Ureter (tissue), 1 donor: ENCODE measurements around the gene GNAS-AS1. TPM values are rescaled to one million over a fixed set of nuclear protein-coding genes. Genes with fewer than 3 reads are reported as not detected.

Source experiments
- DNase-seq: peaks from one replicate; pipeline ENCODE4 v3.0.0-alpha.2; 2020; ENCODE audit warnings: low spot score
- total RNA-seq: library from RNA; stranded (reverse); gene quantifications from one replicate; pipeline ENCODE4 v1.2.4, GENCODE V29; 2023
- donor health status: DM: yes; HTN: yes; CAD: no.

The GNAS-AS1 gene
- total RNA-seq, 1 donor from 2014 or later = 2.4 TPM

GRCh38 chr20:58810116-58810878 lies 40.4 kb downstream of the GNAS-AS1 start:
- DNase-seq = no peak

- DNase-seq = no peak
Measured at GRCh38 chr20:58808271-58809046, 42.2 kb downstream of the GNAS-AS1 start.

DNA sequence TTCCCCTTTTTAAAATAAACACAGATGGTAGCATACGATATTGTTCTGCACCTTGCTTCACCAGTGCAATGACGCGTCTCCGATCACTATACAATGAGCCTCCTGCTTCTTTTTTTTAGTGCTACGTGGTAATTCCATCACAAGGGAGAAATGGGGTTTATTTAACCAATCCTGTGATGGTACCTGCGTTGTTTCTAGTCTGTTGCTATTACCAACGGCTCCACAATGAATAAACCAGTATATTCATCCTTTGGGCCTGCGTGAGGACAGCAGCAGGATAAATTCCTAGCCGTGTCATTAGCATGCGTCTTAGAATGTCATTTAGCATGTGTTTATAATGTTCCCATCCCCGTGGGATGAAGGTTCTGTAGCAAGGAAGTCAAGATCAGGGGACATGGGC lies 42.9 kb downstream of the GNAS-AS1 start:
- no peak for DNase-seq

- DNase-seq = no peak
Measured at GRCh38 chr20:58803533-58803932, 47.2 kb downstream of the GNAS-AS1 start.

GRCh38 chr20:58802061-58802460 lies 48.6 kb downstream of the GNAS-AS1 start:
- DNase-seq = no peak

GRCh38 chr20:58800134-58800871 lies 50.4 kb downstream of the GNAS-AS1 start:
- no peak for DNase-seq

GRCh38 chr20:58797371-58798338 lies 53.0 kb downstream of the GNAS-AS1 start:
- no peak for DNase-seq

GRCh38 chr20:58795923-58796245 lies 54.8 kb downstream of the GNAS-AS1 start:
- DNase-seq = no peak

DNA sequence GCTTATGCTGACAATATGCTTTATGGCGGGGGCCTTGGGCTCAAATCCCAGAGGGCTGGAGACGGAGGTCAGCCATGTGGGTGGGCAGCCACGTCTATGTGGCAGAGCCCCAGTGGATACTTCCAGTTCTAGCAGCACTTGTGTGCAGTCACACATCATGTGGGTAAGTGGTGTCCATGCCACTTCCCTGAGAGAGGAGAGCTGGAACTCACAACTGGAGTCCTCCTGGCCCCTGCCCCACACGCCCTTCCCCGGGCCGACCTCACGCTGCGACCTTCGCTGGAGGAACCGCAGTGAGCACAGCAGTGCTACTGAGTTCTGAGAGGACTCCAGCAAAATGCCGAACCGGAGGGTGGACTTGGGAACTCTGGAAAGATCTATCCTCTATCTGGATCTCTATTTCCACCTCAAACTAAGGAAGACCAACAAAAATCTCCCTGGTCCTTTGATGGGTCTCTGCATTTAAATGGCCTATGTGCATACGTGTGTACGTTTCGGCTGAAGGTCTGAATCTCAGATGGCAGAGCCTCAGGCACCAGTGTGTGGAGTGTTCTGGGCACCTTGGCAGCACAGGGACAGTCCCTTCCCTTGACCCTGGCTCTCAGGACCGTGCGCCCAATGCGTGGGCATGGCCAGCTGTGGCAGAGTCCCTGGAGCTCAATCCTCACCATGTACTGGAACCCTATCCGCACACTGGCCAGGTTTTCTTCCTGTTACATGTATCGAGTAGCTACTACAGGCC lies 55.4 kb downstream of the GNAS-AS1 start:
- DNase-seq = no peak

GRCh38 chr20:58794510-58795180 lies 56.1 kb downstream of the GNAS-AS1 start:
- DNase-seq = no peak

DNA sequence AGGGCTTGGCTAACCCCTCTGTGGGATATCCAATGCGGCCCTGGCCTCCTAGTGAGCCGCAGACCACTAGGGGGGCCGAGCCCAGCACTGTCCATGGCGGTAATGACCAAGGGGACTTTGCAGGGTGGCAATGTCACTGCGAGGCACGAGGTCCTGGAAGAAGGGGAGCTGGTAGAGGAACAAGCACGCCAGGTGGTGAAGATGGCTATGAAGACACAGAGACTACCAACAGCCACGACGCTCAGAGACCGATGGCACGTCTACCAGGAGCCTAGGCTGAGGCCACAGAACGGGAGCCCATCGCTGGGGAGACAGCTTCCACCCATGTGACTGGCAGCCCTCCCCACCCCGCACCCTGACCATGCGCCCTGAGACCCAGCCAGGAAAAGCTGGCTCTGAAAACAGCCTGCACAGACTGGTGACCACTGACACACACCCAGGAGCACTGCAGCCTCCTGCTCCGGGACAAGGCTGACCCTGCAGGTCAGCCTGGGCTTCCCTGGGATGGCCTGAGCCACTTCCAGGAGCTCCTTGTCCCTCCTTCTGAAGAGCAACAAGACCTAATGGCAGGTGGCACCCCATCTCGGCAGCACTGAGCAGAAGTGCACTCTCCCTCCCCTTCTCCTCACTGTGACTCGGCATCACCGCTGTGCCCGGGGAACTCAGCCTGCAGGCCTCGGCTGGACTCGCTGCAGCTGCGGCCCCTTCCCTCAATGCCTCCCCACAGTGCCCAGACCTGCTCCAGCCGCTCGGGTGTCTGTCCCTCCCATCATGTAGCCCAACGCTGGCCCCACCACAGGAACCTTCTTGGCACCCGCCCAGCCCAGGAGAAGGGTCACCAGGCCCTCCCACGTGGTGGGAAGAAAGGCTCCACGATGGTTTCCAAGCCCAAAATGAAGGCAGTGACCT lies 56.9 kb downstream of the GNAS-AS1 start:
- DNase-seq = no peak

GRCh38 chr20:58792426-58792825 lies 58.3 kb downstream of the GNAS-AS1 start:
- DNase-seq = no peak

- no peak for DNase-seq
Measured at GRCh38 chr20:58791286-58791685, 59.4 kb downstream of the GNAS-AS1 start.

DNA sequence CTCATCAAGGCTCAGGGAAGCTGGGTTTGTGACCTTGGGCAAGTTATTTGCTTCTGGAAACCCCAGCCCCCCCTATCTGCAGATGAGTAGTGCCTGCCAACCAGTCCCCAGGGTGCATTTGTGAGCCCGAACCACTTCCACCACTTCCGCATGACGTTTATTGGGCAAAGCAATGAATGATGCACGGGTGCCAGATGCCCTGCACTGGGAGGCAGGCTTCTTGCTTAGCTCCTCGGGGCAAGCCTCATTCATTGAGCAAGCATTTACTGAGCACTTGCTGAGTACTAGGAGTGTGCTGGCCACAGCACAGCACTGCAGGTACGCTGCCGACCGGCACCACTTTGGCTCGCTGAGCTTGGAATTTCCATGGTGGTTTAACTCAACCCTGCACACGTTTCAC lies 60.2 kb downstream of the GNAS-AS1 start:
- no peak for DNase-seq

DNA sequence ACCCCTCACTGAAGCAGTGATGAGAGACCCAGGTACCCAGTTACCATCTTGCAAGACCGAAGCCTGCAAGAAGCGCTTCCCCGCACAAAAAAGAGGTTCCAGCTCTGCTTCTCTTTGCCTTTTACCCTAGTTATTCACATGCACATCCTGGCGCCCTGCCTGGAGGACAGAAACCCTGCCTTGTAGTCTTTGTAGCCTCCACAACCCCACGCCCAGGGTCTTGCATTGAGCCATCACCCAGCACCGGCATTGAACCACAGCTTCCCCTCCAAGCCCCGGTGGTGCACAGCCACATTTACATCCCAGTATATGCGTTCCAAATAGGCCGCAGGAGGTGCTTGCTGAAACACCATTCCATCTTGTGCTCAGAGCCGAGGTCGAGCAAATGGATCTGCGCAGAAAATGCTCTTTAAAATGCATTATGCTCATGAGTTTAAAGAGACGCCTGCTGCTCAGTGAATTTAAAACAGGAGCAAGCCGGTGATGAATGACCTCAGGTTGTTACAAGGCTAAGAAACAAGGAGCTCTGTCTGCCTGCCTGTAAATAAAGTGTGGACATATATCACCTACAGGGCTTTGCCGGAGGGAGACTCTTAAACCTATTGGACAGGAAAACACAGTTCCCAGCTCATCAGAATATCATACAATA lies 61.7 kb downstream of the GNAS-AS1 start:
- DNase-seq = no peak

GRCh38 chr20:58787211-58788005 lies 63.3 kb downstream of the GNAS-AS1 start:
- no peak for DNase-seq

GRCh38 chr20:58784321-58785074 lies 66.2 kb downstream of the GNAS-AS1 start:
- DNase-seq = no peak
